ENCODE measurements around the gene DACH1. TPM values are rescaled to one million over a fixed set of nuclear protein-coding genes. Genes with fewer than 3 reads are reported as not detected.

DACH1 gene
- total RNA-seq, 1 donor from 2014 or later: 110 TPM

DNA sequence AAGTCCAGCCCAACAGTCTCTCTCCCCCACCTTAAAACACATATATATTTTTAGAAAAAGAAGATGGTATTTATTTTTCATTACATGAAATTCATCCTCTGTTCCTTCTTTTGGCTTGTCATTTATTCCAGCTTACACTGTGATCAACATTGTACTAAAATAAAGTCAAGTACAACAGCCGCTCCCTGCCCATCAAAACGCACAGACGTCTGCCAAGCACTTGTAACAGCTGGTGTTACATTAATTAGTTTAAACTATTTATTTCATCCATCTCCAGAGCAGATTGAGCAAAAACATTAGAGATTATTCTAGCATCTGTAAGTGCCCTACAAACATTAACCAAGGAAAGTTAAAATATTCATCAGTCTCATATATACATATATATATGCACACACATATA, 350.5 kb downstream of the DACH1 start:
- TF ChIP-seq CTCF (IDR thresholded peaks at IDR 0.05; ENCODE audit: partially characterized antibody, unreplicated experiment): no peak

DNA sequence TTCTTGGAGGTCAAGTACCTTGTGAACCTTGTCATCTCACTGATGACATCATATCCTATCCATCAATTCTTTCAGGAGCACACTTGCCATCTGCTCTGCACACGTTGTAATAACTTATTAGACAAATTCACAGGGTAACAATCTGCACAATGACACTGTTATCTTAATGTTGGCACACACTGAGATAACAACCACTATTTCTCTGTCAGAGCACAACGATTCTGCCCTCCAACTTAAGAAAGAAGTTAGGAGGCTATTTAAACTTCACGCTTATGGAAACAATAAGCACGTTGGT, 351.3 kb downstream of the DACH1 start:
- no peak for DNase-seq
- Mint-ChIP-seq H3K4me1 (ENCODE audit: low read depth, unreplicated experiment) (peaks cover 48% of the 10 kb centered on the region), H3K27ac (ENCODE audit: unreplicated experiment) (peak overlapping the region; percentile 95), H3K27me3 (ENCODE audit: unreplicated experiment) (peaks cover 10% of the 10 kb centered on the region), H3K36me3 (ENCODE audit: unreplicated experiment) (no peaks in the 10 kb centered on the region), H3K4me3 (ENCODE audit: unreplicated experiment) (peak overlapping the region; percentile 70), H3K9me3 (ENCODE audit: unreplicated experiment) (peaks cover 18% of the 10 kb centered on the region)
- TF ChIP-seq CTCF (IDR thresholded peaks at IDR 0.05; ENCODE audit: partially characterized antibody, unreplicated experiment): no peak

More for the DNA sequence above, 350.5 kb downstream of the DACH1 start:
- no peak for DNase-seq
- Mint-ChIP-seq H3K36me3 (ENCODE audit: unreplicated experiment) (no peaks in the 10 kb centered on the region), H3K9me3 (ENCODE audit: unreplicated experiment) (peaks cover 18% of the 10 kb centered on the region), H3K4me3 (ENCODE audit: unreplicated experiment) (peak overlapping the region; percentile 61), H3K4me1 (ENCODE audit: low read depth, unreplicated experiment) (peaks cover 43% of the 10 kb centered on the region), H3K27ac (ENCODE audit: unreplicated experiment) (peak overlapping the region; percentile 95), H3K27me3 (ENCODE audit: unreplicated experiment) (peaks cover 10% of the 10 kb centered on the region)

GRCh38 chr13:71514900-71515743, 351.9 kb downstream of the DACH1 start:
- Mint-ChIP-seq H3K36me3 (ENCODE audit: unreplicated experiment) (no peaks in the 10 kb centered on the region), H3K27me3 (ENCODE audit: unreplicated experiment) (peaks cover 10% of the 10 kb centered on the region), H3K4me1 (ENCODE audit: low read depth, unreplicated experiment) (peaks cover 52% of the 10 kb centered on the region), H3K9me3 (ENCODE audit: unreplicated experiment) (peaks cover 18% of the 10 kb centered on the region), H3K4me3 (ENCODE audit: unreplicated experiment) (peak overlapping the region; percentile 70), H3K27ac (ENCODE audit: unreplicated experiment) (peak overlapping the region; percentile 95)
- no peak for TF ChIP-seq CTCF (IDR thresholded peaks at IDR 0.05; ENCODE audit: partially characterized antibody, unreplicated experiment)
- DNase-seq: no peak

DNA sequence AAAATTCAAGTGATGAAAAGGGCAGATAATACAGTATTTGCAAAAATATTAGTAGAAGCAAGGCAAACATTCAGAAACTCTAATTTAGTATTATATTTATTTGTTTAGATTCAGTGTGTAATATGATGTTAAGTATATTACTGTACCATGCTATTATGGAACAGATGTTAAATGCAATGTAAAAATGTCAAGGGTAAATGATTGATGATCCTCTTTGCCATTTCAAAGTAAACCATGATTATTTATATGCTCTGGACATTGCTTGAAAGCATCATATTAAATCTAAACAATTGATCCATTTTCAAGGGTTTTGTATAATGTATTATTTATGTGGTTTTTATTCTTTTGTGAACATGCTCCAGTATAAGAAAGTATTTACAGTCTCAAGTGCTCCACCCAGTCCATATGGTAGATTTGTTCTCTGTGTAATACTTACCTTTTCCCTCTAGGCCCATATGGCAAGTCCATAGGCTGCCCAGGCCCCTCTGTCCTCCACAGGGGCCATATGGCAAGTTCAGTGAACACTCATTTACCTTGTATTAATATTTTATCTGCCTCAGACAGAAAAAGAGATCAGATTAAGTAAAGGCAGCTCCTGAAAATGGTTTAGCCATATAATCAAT, 353.5 kb downstream of the DACH1 start:
- Mint-ChIP-seq H3K9me3 (ENCODE audit: unreplicated experiment) (peaks cover 18% of the 10 kb centered on the region), H3K4me3 (ENCODE audit: unreplicated experiment) (peak overlapping the region; percentile 65), H3K27me3 (ENCODE audit: unreplicated experiment) (peaks cover 12% of the 10 kb centered on the region), H3K4me1 (ENCODE audit: low read depth, unreplicated experiment) (peaks cover 53% of the 10 kb centered on the region), H3K27ac (ENCODE audit: unreplicated experiment) (peak overlapping the region; percentile 96), H3K36me3 (ENCODE audit: unreplicated experiment) (no peaks in the 10 kb centered on the region)
- peak; percentile 39 for DNase-seq
- no peak for TF ChIP-seq CTCF (IDR thresholded peaks at IDR 0.05; ENCODE audit: partially characterized antibody, unreplicated experiment)

- Mint-ChIP-seq H3K27ac (ENCODE audit: unreplicated experiment) (no peak overlapping the region), H3K9me3 (ENCODE audit: unreplicated experiment) (no peaks in the 10 kb centered on the region), H3K4me1 (ENCODE audit: low read depth, unreplicated experiment) (peaks cover 17% of the 10 kb centered on the region), H3K4me3 (ENCODE audit: unreplicated experiment) (no peak overlapping the region), H3K27me3 (ENCODE audit: unreplicated experiment) (no peaks in the 10 kb centered on the region), H3K36me3 (ENCODE audit: unreplicated experiment) (no peaks in the 10 kb centered on the region)
- DNase-seq: no peak
- TF ChIP-seq CTCF (IDR thresholded peaks at IDR 0.05; ENCODE audit: partially characterized antibody, unreplicated experiment): no peak
Measured at GRCh38 chr13:71503781-71504180, 363.2 kb downstream of the DACH1 start.
